K562 (cell line): ENCODE measurements around the gene ZBTB48. TPM values are rescaled to one million over a fixed set of nuclear protein-coding genes. Genes with fewer than 3 reads are reported as not detected.

Experiments
- CBFB ChIP-seq: sonication (generic); formaldehyde crosslinking; IDR thresholded peaks from 2 replicates; pipeline ENCODE4 v1.4.0; 2020; ENCODE audit warnings: mild to moderate bottlenecking, missing genetic modification reagents
- CREBBP ChIP-seq: IDR thresholded peaks from one replicate; pipeline ENCODE4 v1.6.1; 2012; ENCODE audit warnings: low read depth, mild to moderate bottlenecking, control low read depth, inconsistent platforms, low read length
- E2F3 ChIP-seq: fragments of 250-450 bp; sonication (Bioruptor Pico); IDR thresholded peaks from 2 replicates; pipeline ENCODE4 v1.4.0; 2020; ENCODE audit warnings: mild to moderate bottlenecking
- HDAC6 ChIP-seq: IDR thresholded peaks from 2 replicates; pipeline ENCODE4 v1.6.1; 2012; ENCODE audit warnings: low read depth, mild to moderate bottlenecking, control low read depth, inconsistent platforms, low read length, moderate library complexity
- HIVEP1 ChIP-seq: fragments of 250-450 bp; sonication (Bioruptor Pico); IDR thresholded peaks from 2 replicates; pipeline ENCODE4 v1.4.0; 2020; ENCODE audit warnings: mild to moderate bottlenecking
- KLF1 ChIP-seq: fragments of 450-650 bp; IDR thresholded peaks from 2 replicates; pipeline ENCODE4 v1.6.1; 2016; ENCODE audit warnings: missing genetic modification characterization, missing compliant biosample characterization
- KLF6 ChIP-seq: fragments of 250-450 bp; sonication (Bioruptor Pico); IDR thresholded peaks from 2 replicates; pipeline ENCODE4 v1.4.0; 2020; ENCODE audit warnings: mild to moderate bottlenecking, moderate library complexity, borderline replicate concordance
- MYC ChIP-seq, 2 experiments: fragments of 250-450 bp in 1 of 2; sonication (Bioruptor Pico) in 1 of 2; IDR thresholded peaks; 2 replicates each; pipeline versions ENCODE4 v1.5.1 to v1.6.1; 2012 to 2021; ENCODE audit warnings: low read depth in 2 of 2, borderline replicate concordance in 1 of 2, improper control_type of control experiment in 1 of 2, low read length in 1 of 2, mild to moderate bottlenecking in 1 of 2, moderate library complexity in 1 of 2
- NCOA6 ChIP-seq: fragments of 450-650 bp; IDR thresholded peaks from 2 replicates; pipeline ENCODE4 v1.6.1; 2017; ENCODE audit warnings: mild to moderate bottlenecking
- SRF ChIP-seq, 2 experiments: fragments of 250-450, 450-650 bp in 1 of 2; sonication (Bioruptor Pico) in 1 of 2; sonication (generic) in 1 of 2; formaldehyde crosslinking; IDR thresholded peaks; 2 replicates each; pipeline versions ENCODE4 v1.5.0 to v1.5.1; 2020 to 2022; ENCODE audit warnings: mild to moderate bottlenecking in 1 of 2, missing genetic modification reagents in 1 of 2
- XRCC5 ChIP-seq: fragments of 200-400 bp; formaldehyde crosslinking; IDR thresholded peaks from 2 replicates; pipeline ENCODE4 v1.6.1; 2017; ENCODE audit warnings: low read depth, mild to moderate bottlenecking, low read length
- ZNF445 ChIP-seq: fragments of 250-450 bp; sonication (Bioruptor Pico); IDR thresholded peaks from 2 replicates; pipeline ENCODE4 v1.4.0; 2020; ENCODE audit warnings: low read depth, mild to moderate bottlenecking, moderate library complexity
- polyA plus RNA-seq, 8 experiments: library from polyadenylated mRNA; depleted of rRNA in 4 of 8; stranded (reverse) in 5 of 8; unstranded in 3 of 8; fragments of >200 nt; fragmentation: Nextera tagmentation in 2 of 8; fragmentation: Illumina TruSeq in 1 of 8; extraction: Ambion mirVana in 2 of 8; extraction: Trizol in 1 of 8; gene quantifications; 2 replicates each; pipeline versions ENCODE4 v1.2.1 to v1.2.3, GENCODE V29; 2011 to 2014; ENCODE audit warnings: inconsistent platforms in 1 of 8, missing spikeins in 1 of 8
- total RNA-seq, 7 experiments: library from RNA; depleted of rRNA in 6 of 7; stranded (reverse); fragments of >200 nt in 6 of 7; fragmentation: Illumina TruSeq in 2 of 7; extraction: Trizol in 2 of 7; gene quantifications; 2 replicates each; pipeline versions ENCODE4 v1.2.1 to v1.2.3, GENCODE V29; 2011 to 2021; ENCODE audit warnings: low replicate concordance in 1 of 7
- TF ChIP-seq, protein P1 (sequence below): fragments of 450-650 bp; IDR thresholded peaks from 2 replicates; pipeline ENCODE4 v1.6.1; 2016; ENCODE audit warnings: low read depth
- TF ChIP-seq, protein P2 (sequence below): fragments of 450-650 bp; IDR thresholded peaks from 2 replicates; pipeline ENCODE4 v1.6.1; 2017; ENCODE audit warnings: antibody characterized with exemption
- TF ChIP-seq, protein P3 (sequence below): IDR thresholded peaks from 2 replicates; pipeline ENCODE4 v1.6.1; 2011; ENCODE audit warnings: borderline replicate concordance, low read depth, mild to moderate bottlenecking, moderate library complexity, low read length; ENCODE audit not compliant: insufficient read depth, poor library complexity, severe bottlenecking

ZBTB48 gene
- total and polyA plus RNA-seq, 9 of the 15 experiments (the other 6 are each of a cell fraction or from before 2014, with no cell fraction given) = 1.9 to 66.9 (median 29.5) TPM

DNA sequence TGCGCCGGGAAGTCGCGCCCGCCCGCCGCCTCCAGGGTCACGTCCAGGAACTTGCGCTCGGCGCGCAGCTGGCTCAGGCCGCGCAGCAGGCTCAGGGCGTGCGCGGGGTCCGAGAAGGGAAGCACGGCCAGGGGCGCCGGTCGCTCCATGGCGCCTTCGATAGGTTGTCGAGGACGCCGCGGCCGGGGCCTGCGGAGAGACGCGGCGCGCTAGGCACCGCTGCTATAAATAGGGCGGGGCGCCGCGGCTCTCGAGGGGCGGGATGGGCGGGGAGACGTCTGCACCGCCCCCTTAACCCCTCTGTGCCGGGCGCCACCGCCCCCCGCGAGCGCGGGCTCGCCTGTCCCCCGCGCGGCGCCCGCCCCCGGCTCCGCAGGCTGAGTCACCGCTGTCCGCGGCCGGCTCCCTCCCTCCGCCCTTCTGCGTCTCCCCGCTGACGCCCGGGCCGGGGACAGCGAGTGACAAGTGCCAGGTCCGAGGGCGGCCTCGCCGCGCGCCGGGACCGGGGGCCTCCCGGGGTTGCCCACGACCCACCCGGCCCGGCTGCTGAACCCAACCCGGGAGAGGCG, 23.0 kb downstream of the ZBTB48 start, which contains the start of gene KLHL21 (continued):
- TF ChIP-seq, protein P1, sequence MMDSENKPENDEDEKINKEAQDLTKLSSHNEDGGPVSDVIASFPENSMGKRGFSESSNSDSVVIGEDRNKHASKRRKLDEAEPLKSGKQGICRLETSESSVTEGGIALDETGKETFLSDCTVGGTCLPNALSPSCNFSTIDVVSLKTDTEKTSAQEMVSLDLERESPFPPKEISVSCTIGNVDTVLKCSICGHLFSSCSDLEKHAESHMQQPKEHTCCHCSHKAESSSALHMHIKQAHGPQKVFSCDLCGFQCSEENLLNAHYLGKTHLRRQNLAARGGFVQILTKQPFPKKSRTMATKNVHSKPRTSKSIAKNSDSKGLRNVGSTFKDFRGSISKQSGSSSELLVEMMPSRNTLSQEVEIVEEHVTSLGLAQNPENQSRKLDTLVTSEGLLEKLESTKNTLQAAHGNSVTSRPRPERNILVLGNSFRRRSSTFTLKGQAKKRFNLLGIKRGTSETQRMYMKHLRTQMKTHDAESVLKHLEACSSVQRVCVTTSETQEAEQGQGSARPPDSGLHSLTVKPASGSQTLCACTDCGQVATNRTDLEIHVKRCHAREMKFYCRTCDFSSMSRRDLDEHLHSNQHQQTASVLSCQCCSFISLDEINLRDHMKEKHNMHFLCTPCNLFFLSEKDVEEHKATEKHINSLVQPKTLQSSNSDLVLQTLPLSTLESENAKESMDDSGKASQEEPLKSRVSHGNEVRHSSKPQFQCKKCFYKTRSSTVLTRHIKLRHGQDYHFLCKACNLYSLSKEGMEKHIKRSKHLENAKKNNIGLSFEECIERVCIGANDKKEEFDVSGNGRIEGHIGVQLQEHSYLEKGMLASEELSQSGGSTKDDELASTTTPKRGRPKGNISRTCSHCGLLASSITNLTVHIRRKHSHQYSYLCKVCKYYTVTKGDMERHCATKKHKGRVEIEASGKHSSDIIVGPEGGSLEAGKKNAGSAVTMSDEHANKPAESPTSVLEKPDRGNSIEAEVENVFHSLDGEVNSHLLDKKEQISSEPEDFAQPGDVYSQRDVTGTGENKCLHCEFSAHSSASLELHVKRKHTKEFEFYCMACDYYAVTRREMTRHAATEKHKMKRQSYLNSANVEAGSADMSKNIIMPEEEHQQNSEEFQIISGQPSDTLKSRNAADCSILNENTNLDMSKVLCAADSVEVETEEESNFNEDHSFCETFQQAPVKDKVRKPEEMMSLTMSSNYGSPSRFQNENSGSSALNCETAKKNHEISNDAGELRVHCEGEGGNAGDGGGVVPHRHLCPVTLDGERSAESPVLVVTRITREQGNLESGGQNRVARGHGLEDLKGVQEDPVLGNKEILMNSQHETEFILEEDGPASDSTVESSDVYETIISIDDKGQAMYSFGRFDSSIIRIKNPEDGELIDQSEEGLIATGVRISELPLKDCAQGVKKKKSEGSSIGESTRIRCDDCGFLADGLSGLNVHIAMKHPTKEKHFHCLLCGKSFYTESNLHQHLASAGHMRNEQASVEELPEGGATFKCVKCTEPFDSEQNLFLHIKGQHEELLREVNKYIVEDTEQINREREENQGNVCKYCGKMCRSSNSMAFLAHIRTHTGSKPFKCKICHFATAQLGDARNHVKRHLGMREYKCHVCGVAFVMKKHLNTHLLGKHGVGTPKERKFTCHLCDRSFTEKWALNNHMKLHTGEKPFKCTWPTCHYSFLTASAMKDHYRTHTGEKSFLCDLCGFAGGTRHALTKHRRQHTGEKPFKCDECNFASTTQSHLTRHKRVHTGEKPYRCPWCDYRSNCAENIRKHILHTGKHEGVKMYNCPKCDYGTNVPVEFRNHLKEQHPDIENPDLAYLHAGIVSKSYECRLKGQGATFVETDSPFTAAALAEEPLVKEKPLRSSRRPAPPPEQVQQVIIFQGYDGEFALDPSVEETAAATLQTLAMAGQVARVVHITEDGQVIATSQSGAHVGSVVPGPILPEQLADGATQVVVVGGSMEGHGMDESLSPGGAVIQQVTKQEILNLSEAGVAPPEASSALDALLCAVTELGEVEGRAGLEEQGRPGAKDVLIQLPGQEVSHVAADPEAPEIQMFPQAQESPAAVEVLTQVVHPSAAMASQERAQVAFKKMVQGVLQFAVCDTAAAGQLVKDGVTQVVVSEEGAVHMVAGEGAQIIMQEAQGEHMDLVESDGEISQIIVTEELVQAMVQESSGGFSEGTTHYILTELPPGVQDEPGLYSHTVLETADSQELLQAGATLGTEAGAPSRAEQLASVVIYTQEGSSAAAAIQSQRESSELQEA = no peak
- TF ChIP-seq MYC (IDR thresholded peaks at IDR 0.05; ENCODE audit: low read depth, low read length) = no peak
- no peak for TF ChIP-seq MYC (CRISPR knock-in tag; IDR thresholded peaks at IDR 0.05; ENCODE audit: borderline replicate concordance, low read depth)
- TF ChIP-seq KLF1 (tag) = no peak
- TF ChIP-seq HIVEP1 = no peak
- TF ChIP-seq, protein P2, sequence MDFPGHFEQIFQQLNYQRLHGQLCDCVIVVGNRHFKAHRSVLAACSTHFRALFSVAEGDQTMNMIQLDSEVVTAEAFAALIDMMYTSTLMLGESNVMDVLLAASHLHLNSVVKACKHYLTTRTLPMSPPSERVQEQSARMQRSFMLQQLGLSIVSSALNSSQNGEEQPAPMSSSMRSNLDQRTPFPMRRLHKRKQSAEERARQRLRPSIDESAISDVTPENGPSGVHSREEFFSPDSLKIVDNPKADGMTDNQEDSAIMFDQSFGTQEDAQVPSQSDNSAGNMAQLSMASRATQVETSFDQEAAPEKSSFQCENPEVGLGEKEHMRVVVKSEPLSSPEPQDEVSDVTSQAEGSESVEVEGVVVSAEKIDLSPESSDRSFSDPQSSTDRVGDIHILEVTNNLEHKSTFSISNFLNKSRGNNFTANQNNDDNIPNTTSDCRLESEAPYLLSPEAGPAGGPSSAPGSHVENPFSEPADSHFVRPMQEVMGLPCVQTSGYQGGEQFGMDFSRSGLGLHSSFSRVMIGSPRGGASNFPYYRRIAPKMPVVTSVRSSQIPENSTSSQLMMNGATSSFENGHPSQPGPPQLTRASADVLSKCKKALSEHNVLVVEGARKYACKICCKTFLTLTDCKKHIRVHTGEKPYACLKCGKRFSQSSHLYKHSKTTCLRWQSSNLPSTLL = no peak
- no peak for TF ChIP-seq NCOA6
- TF ChIP-seq HDAC6 = no peak
- TF ChIP-seq CBFB (CRISPR knock-in tag) = no peak
- peak in 1 of 2 experiments; percentile 69; a peak in 2 of 4 replicates for TF ChIP-seq SRF (CRISPR knock-in tag; IDR thresholded peaks at IDR 0.05)
- no peak for TF ChIP-seq XRCC5
- peak; percentile 39; the same call in 1 of the 2 replicates for TF ChIP-seq E2F3
- no peak for TF ChIP-seq CREBBP
- TF ChIP-seq KLF6 = no peak
- TF ChIP-seq, protein P3, sequence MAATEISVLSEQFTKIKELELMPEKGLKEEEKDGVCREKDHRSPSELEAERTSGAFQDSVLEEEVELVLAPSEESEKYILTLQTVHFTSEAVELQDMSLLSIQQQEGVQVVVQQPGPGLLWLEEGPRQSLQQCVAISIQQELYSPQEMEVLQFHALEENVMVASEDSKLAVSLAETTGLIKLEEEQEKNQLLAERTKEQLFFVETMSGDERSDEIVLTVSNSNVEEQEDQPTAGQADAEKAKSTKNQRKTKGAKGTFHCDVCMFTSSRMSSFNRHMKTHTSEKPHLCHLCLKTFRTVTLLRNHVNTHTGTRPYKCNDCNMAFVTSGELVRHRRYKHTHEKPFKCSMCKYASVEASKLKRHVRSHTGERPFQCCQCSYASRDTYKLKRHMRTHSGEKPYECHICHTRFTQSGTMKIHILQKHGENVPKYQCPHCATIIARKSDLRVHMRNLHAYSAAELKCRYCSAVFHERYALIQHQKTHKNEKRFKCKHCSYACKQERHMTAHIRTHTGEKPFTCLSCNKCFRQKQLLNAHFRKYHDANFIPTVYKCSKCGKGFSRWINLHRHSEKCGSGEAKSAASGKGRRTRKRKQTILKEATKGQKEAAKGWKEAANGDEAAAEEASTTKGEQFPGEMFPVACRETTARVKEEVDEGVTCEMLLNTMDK = no peak
- TF ChIP-seq ZNF445 = no peak
